Activated CD4-positive, CD25-positive, alpha-beta regulatory T cell treated with anti-CD3 and anti-CD28 coated beads, Interleukin-2, amount 50 U/mL, for 72 hours (primary cell): Measurements from ENCODE around the gene FUT3.
A peak's percentile ranks its signal among the peaks of the same experiment; 100 is the strongest.

Experiments
- DNase-seq: peaks from one replicate; pipeline ENCODE4 v3.0.0; 2021

FUT3 gene

GRCh38 chr19:5822181-5822844 lies 28.9 kb downstream of the FUT3 start:
- DNase-seq = no peak

GRCh38 chr19:5821521-5822180 lies 29.6 kb downstream of the FUT3 start:
- DNase-seq = no peak

DNA sequence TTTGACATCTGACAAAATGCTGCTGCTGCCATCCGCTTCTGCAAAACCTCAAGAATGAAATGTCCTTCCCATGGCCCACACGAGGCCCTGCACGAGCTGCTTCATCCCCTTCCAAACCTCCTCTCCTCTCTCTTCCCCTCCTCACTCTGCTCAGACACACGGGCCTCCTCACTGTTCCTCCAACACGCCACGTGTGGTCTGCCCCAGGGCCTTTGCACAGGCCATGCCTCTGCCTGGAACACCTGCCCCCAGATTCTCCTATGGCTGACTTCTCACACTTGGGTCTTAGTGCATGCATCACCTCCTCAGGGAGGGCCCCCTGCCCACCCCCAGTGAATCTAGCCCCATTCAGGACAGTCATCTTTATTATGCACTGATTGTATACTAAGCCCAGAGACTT lies 30.5 kb downstream of the FUT3 start:
- no peak for DNase-seq

DNA sequence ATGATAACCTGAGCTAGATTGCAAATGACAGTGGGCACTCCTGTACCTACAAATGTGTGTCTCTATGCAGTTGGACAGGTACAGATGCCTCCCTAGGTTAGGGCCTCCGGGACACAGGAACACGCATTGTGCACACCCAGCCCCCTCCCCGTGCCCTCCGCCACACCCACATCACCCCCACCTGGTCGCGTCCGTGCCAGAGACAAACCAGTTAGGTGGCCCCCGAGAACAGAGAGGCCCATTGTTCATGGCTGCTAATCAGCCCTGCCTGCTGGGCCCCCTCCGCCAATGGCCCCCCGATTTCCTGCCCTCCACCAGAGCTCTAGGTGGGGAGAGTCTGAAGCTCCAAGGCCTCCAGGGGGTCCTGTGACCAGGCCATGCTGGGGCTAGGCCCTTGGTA lies 32.7 kb downstream of the FUT3 start:
- DNase-seq = no peak

DNA sequence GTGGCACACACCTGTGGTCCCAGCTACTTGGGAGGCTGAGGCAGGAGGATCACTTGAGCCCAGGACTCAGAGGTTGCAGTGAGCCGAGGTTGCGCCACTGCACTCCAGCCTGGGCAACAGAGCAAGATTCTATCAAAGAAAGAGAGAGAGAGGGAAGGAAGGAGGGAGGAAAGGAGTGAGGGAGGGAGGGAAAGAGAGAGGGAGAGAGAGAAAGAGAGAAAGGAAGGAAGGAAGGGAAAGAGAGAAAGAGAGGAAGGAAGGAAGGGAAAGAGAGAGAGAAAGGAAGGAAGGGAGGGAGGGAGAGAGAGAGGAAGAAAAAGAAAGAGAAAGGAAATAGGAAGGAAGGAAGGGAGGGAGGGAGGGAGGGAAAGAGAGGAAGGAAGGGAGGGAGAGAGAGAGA lies 34.0 kb downstream of the FUT3 start:
- DNase-seq = no peak

- DNase-seq = no peak
Observed at GRCh38 chr19:5814852-5815246, 36.4 kb downstream of the FUT3 start.

GRCh38 chr19:5814123-5814851 lies 37.0 kb downstream of the FUT3 start:
- DNase-seq = no peak

- no peak for DNase-seq
Observed at GRCh38 chr19:5811117-5811516, 40.1 kb downstream of the FUT3 start.

DNA sequence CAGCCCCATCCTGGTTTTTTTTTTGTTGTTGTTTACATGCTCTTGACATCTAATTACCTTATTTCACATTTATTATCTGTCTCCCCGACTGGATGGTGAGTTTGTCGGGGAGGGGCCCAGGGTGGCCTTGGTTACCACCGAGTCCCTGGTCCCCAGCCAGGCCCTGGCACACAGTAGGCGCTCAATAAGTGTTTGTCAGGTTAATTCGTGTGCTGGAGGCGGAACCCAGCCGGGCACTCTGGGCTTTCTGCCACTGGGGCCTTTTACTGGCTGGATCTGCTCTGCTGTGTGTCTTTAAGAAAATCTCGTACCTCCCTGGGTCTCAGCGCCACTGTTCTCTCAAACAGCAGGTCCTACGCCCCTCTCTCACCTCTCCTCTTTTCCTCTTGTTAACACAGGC lies 41.8 kb downstream of the FUT3 start:
- DNase-seq = no peak

DNA sequence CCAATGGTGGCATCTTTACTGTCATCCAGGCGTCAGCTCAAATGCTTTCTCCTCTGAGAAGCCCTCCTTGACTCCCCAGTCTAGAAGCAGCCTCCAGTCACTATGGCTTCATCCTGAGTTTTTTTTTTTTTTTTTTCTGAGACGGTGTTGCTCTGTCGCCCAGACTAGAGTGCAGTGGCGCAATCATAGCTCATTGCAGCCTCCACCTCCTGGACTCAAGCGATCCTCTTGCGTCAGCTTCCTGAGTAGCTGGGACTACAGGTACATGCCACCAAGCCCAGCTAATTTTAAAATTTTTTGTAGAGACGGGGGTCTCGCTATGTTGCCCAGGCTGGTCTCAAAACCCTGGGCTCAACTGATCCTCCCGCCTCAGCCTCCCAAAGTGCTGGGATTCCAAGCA lies 42.2 kb downstream of the FUT3 start:
- no peak for DNase-seq

DNA sequence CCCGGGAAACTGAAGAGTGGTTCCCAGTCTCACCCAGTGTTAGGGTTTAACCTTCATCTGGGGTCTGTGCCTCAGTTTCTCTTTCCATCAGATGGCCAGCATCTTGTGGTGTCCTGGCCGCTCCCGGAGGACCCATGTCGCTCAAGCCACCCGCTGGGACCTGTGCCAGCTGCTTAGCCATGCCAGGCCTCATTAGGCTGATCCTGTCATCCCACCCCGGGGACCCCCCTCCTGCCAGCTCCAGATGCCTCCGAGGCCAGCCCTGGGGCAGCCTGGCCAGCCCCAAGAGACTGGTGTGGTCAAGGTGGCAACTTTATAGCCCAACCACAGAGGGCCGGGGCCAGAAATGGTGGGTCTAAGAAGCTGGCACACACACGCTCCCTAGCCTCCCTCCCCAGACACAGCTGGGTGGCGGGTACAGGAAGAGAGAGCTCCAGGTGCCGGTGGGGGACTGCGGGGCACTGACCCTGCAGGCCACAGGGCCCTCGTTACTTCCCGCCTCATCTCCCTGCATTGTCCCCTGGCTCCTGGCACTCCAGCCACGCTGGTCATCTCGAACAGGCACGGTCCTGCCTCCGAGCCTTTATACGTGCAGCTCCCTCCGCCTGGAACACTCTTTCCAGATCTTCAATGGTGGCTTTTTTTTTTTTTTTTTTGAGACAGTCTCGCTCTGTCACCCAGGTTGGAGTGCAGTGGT lies 43.0 kb downstream of the FUT3 start:
- DNase-seq = no peak

- no peak for DNase-seq
Observed at GRCh38 chr19:5806905-5807304, 44.3 kb downstream of the FUT3 start.

- DNase-seq = no peak
Observed at GRCh38 chr19:5806133-5806489, 45.1 kb downstream of the FUT3 start.

DNA sequence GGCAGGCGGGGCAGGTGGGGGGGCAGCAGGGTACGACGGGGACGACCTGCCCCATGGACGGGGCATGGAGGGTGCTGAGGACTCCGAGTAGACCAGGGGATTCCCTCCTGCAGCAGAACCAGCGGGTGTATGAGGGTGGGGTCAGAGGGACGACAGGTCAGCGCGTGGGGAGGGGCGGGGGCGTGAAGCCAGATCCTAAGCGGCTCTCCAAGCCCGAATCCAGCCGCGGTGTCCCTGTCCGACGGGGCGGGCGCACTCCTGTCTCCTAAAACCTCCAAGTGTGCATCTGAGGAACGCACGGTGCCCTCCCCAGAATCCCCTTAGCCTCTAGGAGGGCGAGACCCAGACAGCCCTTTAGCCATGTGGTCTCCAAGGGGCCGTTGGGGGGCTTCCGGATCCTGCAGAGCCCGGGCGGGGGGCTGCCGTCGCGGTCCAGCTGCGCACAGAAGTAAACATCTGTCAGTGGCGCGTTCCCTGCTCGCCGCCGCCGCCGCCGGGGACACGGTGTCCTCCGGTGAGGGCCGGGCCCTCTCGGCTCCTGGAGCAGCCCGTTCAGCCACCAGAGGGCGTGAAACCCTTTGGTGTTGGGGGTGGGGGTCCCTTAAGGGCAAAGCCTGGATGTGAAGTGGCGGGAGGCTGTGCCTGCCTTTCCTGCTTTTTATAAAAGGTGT lies 45.7 kb downstream of the FUT3 start:
- peak; percentile 62 for DNase-seq

DNA sequence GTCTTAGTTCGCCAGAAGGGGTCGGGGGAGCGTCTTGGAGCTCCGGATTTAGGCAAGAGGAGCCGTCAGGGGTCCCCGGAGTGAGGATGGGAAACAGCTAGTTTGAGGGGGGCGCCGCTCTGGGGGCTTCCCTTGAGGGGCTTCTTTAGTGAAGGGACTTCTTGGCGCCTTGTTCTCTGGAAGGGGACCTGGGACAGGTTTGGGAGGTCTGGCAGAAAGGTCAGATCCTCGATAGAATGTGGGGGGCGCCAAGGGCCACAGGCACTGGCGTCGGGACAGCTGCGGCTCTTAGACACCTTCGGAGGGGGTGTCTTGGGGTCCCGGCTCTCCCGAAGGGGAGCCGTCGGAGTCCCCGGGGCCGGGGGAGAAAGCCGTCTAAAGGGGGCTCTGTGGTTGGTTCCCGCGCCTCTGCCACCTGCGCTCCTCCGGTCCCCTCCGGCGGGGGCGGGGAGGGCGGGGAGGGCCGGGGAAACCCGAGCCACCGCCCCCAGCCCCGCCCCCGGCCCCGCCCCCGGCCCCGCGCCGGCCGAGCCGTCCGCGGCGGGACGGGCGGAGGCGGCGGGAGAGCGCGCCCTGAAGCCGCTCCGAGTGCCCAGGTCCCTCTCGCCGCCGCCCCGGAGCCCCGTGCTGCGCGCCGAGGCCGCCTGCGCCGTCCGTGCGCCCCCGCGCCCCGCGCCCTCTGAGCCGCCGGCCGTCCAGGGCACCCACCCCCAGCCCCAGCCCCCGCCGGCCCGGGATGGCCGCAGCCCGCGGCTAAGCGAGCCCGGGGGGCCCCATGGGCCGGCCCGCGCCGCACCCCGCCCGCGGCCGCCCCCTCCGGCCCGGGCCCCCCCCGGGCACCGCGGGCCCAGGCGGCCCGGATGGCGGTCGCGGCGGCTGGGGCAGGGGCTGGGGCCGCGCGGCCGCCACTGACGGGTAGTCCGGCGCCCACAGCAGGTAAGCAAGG lies 46.5 kb downstream of the FUT3 start, which contains the start of gene NRTN:
TSS of gene NRTN (plus strand) at position 552 of the 946 bp plus-strand sequence. CDS start 19,099 bp downstream, outside the sequence.
- no peak for DNase-seq

- DNase-seq = peak; percentile 95
Observed at GRCh38 chr19:5803752-5804515, 47.3 kb downstream of the FUT3 start.

GRCh38 chr19:5803441-5803751 lies 47.9 kb downstream of the FUT3 start:
- no peak for DNase-seq

- no peak for DNase-seq
Observed at GRCh38 chr19:5801796-5802619, 49.2 kb downstream of the FUT3 start.

DNA sequence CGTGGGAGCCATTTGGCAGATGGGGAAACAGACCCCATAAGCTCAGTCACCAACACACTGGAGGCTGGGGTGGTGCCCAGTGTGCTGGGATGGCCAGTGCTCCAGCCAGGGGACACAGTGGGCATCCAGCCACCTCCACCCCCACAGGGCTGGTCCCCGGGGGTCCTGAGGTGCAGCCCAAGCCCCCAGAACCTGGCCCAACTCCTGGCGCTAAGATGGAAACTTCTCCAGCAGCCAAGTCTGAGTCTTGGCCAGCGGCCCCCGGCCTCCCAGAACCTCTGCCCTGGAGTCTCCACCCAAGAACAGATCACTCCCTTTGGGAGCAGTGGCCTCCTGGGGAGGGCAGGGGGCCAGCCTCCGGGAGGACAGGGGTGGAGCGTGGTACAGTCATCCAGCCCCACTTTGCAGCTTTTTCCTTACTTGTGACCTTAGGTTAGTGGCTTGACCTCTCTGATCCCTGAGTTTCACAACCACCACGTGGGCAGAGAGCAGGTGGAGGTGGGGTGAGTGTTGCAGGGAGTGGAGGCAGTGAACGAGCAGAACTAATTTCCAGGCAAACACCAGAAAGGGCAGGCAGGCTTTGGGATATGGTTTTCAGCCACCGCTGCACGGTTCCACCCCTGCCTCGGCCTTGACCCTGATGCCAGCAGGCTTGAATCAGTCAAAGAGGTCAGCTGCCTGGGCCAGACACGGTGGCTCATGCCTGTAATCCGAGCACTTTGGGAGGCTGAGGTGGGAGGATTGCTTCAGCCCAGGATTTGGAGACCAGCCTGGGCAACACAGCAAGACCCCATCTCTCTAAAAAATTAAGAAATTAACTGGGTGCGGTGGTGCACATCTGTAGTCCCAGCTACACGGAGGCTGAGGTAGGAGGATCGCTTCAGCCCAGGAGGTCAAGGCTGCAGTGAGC lies 50.6 kb downstream of the FUT3 start:
- DNase-seq = no peak
